Breast epithelium (tissue), 3 donors: Measurements from ENCODE around the gene KCNK4.
"Not testable (repeated sequence)": the region's sequence is repeated elsewhere in the genome, so short reads cannot be mapped to it uniquely, and the experiment has no call there.

Source experiments
- CTCF ChIP-seq, 3 donors: fragments of 450-650 bp; IDR thresholded peaks; one replicate each; pipeline ENCODE4 v1.5.1; 2016 to 2017; ENCODE audit warnings: antibody characterized with exemption in 3 of 3, mild to moderate bottlenecking in 3 of 3, moderate library complexity in 3 of 3
- POLR2A ChIP-seq: fragments of 450-650 bp; IDR thresholded peaks from one replicate; pipeline ENCODE4 v1.6.1; 2016; ENCODE audit warnings: antibody characterized with exemption, mild to moderate bottlenecking, moderate library complexity
- POLR2AphosphoS5 ChIP-seq, 3 donors: sonication (generic); formaldehyde crosslinking; IDR thresholded peaks; one replicate each; pipeline ENCODE4 v1.6.1; 2017; ENCODE audit warnings: antibody characterized with exemption in 3 of 3

- TF ChIP-seq CTCF (IDR thresholded peaks at IDR 0.05); POLR2A; POLR2AphosphoS5 (IDR thresholded peaks at IDR 0.05): not testable (repeated sequence)
These were observed 44.6 kb upstream of the KCNK4 start for GRCh38 chr11:64246621-64246870.
